GM19043 (cell line): Measurements from ENCODE around the gene CTNNA3.

ENCODE experiments used
- ATAC-seq: cut with Tn5 transposase; IDR thresholded peaks from one replicate; pipeline ENCODE4 v1.9.1; 2021; ENCODE audit warnings: low read depth; ENCODE audit not compliant: unreplicated experiment

Gene CTNNA3

DNA sequence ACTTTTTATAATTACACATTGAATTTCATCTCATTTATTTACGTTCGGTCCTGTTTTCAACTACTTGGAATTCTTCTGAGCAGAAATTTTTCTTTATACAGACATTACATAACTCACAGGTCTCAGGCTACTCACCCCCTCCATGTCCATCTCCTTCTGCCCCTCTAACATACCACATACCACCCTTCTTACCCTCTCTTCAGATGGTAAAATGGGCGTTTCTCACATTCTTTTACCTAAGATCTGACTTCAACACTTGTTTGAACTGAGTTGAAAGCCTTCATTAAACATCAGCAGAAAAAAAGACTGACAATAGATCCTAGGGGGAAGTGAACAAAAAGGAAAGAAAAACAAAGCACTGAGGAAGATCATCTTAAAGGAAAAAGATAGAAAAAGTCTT lies 309.7 kb downstream of the CTNNA3 start:
- no peak for ATAC-seq

GRCh38 chr10:67385566-67385965 lies 310.4 kb downstream of the CTNNA3 start:
- no peak for ATAC-seq

DNA sequence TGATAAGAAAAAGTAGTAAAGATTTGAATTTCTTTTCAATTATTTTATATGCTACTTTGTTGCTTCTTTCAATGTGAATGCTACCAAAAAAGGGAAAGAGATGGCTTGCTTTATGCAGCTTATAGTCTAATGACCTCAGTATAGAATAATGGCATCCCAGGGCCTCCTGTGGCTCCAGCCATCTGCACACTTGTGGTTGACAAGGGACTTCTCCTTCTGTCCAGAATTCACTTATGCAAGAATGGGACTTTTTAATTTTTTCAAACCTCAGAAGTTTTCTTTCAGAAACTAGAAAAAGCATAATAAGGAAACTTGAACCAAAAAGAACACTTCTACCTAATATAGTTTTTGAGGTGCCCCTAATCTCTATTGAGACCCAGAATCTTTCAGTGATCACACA lies 310.9 kb downstream of the CTNNA3 start:
- no peak for ATAC-seq

DNA sequence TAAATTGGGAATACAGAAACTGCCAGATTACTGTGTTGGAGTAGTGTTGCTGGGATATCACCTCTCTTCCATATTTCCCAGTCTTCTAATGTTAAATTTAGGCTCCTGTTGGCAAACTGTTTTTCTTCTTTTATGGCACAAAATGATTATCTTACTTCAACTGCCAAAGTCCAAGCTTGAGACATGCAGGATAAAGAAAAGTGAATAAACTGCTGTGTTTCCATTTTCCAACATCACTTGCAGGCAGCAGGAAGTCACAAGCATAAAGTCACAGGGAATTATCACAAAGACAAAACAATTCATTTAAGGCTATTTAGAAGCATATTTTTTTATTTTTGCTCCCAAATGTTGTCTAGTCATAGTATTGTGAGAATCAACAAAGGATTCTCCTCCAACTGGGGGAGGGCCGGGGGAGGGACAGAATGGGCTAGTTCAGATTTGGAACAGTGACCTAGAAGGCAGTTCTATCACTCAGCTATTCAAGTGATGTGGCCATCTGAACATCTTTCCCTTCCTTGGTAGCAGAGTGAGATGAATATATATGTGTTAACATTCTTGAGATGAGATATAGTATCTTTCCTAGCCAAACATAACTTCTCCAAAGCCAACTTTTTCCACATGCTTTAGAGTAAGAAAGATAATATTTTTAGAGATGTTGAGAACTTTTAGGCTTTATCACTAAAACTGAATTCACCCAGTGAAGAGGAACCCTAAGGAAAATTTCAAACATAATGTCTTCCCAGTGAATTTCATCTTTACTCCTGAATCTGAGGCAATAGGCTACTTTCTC lies 364.7 kb downstream of the CTNNA3 start:
- ATAC-seq: no peak

- no peak for ATAC-seq
Observed at GRCh38 chr10:67327626-67328535, 368.1 kb downstream of the CTNNA3 start.

GRCh38 chr10:67319976-67320375 lies 376.0 kb downstream of the CTNNA3 start:
- ATAC-seq: no peak

DNA sequence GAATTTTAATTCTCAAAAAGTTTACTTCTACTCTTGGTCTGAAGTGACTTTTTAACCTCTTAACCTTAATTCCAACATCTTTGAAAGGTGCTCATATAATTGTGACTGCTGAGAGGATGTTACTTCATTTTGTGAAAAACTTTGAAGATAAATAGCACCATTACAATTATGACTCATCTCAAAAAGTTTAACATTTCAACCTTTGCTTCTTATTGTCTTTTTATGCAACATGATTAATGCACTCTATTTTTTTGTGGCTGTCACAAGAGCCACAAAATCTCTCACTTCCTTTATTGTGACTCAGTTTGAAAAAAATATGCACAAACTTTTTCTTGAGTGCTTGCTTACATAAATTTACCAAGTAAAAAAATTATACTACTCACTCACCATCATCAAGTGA lies 387.1 kb downstream of the CTNNA3 start:
- peak; percentile 52 for ATAC-seq

- ATAC-seq: no peak
Observed at GRCh38 chr10:67306588-67307205, 389.3 kb downstream of the CTNNA3 start.

DNA sequence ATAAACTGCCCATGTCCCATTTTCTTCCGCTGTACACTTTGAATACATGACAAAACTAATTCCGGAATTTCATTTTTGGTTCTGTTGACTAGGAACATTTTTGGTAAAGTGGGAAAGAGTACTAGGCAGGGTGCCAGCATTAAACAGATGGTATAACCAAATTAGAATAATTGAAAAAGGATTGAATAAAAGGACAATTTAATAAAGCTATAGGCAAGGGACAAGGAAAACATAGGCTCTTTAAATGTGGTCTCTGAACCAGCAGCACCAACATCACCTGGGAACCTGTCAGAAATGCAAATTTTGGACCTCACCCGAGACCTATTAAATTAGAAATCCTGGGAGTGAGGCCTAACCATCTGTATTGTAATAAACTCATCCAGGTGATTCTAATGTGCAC lies 393.3 kb downstream of the CTNNA3 start:
- ATAC-seq: no peak

GRCh38 chr10:67299761-67300160 lies 396.2 kb downstream of the CTNNA3 start:
- no peak for ATAC-seq

DNA sequence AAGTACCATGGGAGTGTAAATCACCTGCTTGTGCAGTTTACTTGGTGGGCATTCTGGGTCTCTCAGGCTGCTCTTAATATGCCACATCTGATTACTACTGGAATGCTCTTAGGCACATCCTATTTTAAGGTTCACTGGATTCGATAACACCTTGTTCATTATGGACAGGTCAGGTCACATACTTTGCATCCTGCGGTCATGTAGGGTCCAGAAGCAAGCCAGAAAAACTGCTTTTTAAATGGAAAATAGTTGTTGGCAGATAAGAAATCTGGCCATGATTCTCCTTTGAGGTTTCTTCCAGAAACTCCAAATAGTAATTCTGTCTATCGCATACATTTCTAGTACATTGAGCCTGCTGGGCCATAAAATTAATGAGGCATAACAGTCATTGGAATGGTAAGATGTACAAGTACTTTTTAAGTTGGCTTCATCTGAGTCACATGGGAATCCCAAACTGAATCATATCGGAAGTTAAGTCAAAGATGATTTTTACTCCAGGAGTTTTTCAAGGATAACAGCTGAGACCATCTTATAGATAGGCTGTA lies 398.3 kb downstream of the CTNNA3 start:
- no peak for ATAC-seq

GRCh38 chr10:67296926-67297325 lies 399.1 kb downstream of the CTNNA3 start:
- ATAC-seq: no peak

DNA sequence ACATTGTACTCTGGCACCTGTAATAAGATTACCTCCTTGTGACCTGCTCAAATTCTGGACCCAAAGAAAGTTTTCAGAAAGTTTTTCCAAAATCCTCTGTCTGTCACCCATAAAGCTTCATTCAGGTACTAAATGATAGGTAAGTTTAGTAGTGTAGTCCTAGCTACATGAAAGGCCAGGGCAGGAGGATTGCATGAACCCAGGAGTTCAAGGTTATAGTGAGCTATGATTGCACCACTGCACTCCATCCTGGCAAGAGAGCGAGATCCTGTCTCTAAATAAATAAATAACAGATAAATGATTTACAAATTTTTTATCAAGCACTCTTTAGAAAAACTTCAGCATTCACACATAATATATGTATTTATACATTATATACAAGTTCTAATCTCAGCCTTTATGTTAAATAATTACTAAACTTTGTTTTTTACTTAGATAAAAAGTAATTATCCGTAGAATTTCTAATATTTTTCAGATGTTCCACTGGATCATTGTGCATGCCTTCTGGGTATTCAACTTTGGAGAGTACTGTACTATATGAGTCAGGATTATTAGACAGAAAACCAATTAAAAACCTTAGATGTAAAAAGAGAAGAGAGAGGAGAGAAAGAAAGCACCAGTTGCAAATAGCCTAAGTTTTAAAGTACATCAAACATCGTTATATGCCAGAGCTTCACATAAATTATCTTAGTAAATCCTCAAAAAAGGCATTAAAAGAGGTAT lies 407.1 kb downstream of the CTNNA3 start:
- ATAC-seq: no peak

DNA sequence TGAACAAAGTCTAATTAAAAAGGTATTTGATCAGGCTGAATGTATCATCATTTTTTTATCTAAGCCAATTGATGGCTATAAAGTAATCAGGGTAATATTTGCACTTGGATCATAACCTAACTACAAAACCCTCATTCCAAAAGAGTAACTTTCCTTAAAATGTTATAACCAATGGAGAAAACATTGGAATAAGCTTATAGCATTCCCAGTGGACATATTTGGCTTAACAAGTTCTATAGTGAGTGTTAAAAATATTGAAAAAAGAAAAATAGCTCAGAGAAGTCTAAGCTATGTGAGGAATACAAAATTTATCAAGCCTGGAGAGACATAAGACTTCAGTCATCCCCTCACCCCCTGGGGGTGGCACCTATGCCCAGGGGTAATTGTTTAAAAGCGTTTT lies 411.4 kb downstream of the CTNNA3 start:
- ATAC-seq: no peak

- ATAC-seq: no peak
Observed at GRCh38 chr10:67282871-67283270, 413.1 kb downstream of the CTNNA3 start.

DNA sequence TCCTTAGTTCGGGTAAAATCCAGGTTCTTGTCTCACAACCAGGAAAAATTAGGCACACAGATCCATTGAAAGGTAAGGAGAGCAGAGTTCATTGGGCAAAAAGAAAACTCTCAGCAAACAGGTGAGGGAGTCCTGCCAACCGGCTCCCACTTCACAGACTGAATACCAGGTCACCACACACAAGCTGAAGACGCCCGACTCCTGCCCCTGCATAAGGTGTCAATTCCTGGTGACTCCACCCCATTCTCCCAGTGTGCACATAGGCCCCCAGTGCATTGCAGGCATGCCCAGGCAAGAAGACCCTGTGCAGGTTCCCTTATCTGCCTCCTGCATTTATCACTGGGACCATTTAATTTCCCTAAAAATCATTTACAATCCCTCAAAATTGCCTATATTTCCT lies 415.6 kb downstream of the CTNNA3 start:
- ATAC-seq: no peak

DNA sequence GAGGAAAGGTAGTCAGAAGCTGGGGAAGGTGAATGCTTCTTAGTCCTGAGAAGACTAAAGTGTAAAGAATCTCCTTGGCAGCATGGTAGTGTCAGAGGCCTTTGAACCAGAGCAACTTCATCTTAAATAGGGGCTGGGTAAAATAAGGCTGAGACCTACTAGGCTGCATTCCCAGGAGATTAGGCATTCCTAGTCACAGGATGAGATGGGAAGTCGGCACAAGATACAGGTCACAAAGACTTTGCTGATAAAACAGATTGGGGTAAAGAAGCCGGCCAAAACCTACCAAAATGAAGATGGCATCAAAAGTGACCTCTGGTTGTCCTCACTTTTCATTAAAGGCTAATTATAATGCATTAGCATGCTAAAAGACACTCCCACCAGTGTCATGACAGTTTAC lies 418.6 kb downstream of the CTNNA3 start:
- no peak for ATAC-seq

DNA sequence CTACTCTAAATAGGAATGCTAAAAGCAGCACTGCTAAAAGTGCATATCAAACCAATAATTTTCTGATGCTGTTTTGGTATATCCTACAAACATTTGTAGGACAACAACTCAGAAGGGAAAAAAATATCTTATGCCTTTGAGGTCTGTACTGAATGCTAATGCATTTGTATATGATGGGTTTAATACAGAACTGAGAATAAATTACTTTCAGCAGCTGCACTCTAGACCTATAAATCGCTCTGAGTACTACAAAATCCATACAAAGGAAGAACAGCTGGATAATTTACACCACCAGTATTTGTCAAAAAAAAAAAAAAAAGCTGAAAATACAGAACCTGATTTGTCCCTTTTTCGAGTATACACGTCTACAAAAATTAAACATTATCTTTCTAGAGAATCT lies 426.2 kb downstream of the CTNNA3 start:
- no peak for ATAC-seq

- no peak for ATAC-seq
Observed at GRCh38 chr10:67268146-67268545, 427.8 kb downstream of the CTNNA3 start.

GRCh38 chr10:67262675-67263074 lies 433.3 kb downstream of the CTNNA3 start:
- ATAC-seq: no peak
